ENCODE results near the gene TMEM87B. TPM values are rescaled to one million over a fixed set of nuclear protein-coding genes. Genes with fewer than 3 reads are reported as not detected.

TMEM87B gene
- polyA plus RNA-seq, 1 donor from 2014 or later = 12.8 TPM

GRCh38 chr2:112159454-112159921 lies 104.4 kb downstream of the TMEM87B start:
- Histone ChIP-seq H2AFZ (ENCODE audit: low read depth, low read length) (no peak overlapping the region), H3K4me2 (ENCODE audit: low read length) (no peak overlapping the region), H3K36me3 (ENCODE audit: insufficient read depth, low read length) (no peaks in the 10 kb centered on the region), H3K9ac (ENCODE audit: low read length) (no peak overlapping the region), H3K79me2 (replicated peaks; ENCODE audit: insufficient read depth, low read length) (no peaks in the 10 kb centered on the region), H3K9me3 (ENCODE audit: low read length) (no peaks in the 10 kb centered on the region), H3F3A (ENCODE audit: insufficient read depth, low read length, poor library complexity, severe bottlenecking) (no peaks in the 10 kb centered on the region), H3K9me2 (ENCODE audit: insufficient read depth, low read length) (no peaks in the 10 kb centered on the region), H3K27ac (ENCODE audit: low read length) (no peak overlapping the region), H4K20me1 (ENCODE audit: insufficient read depth) (no peaks in the 10 kb centered on the region), H3K27me3 (ENCODE audit: insufficient read depth, low read depth, low read length) (no peaks in the 10 kb centered on the region), H3K4me3 (ENCODE audit: low read length) (no peak overlapping the region)
- TF ChIP-seq RAD21 (conservative IDR thresholded peaks at IDR 0.05) = no peak
- TF ChIP-seq TAF1 (IDR thresholded peaks at IDR 0.05; ENCODE audit: low read depth) = no peak
- no peak for TF ChIP-seq EP300 (conservative IDR thresholded peaks at IDR 0.05; ENCODE audit: poor library complexity, severe bottlenecking)
- TF ChIP-seq CTCF (IDR thresholded peaks at IDR 0.05; ENCODE audit: poor library complexity, severe bottlenecking) = no peak
- no peak for TF ChIP-seq EZH2 (IDR thresholded peaks at IDR 0.05; ENCODE audit: borderline replicate concordance, insufficient read depth, low read length, poor library complexity, severe bottlenecking)
- TF ChIP-seq REST (IDR thresholded peaks at IDR 0.05; ENCODE audit: borderline replicate concordance) = no peak
- no peak for TF ChIP-seq SMC3 (conservative IDR thresholded peaks at IDR 0.05; ENCODE audit: poor library complexity)
- no peak for TF ChIP-seq POLR2AphosphoS5 (IDR thresholded peaks at IDR 0.05)
- TF ChIP-seq MXI1 (conservative IDR thresholded peaks at IDR 0.05; ENCODE audit: poor library complexity, severe bottlenecking) = no peak

- H3K9ac ChIP-seq (ENCODE audit: low read length) = no peak overlapping the region
- H4K20me1 ChIP-seq (ENCODE audit: insufficient read depth) = no peaks in the 10 kb centered on the region
- H3K36me3 ChIP-seq (ENCODE audit: insufficient read depth, low read length) = no peaks in the 10 kb centered on the region
- H3K79me2 ChIP-seq (replicated peaks; ENCODE audit: insufficient read depth, low read length) = no peaks in the 10 kb centered on the region
- H3K4me2 ChIP-seq (ENCODE audit: low read length) = no peak overlapping the region
- no peaks in the 10 kb centered on the region for H3K9me3 ChIP-seq (ENCODE audit: low read length)
- H3F3A ChIP-seq (ENCODE audit: insufficient read depth, low read length, poor library complexity, severe bottlenecking) = no peaks in the 10 kb centered on the region
- H2AFZ ChIP-seq (ENCODE audit: low read depth, low read length) = no peak overlapping the region
- no peaks in the 10 kb centered on the region for H3K9me2 ChIP-seq (ENCODE audit: insufficient read depth, low read length)
- H3K27me3 ChIP-seq (ENCODE audit: insufficient read depth, low read depth, low read length) = no peaks in the 10 kb centered on the region
- H3K4me3 ChIP-seq (ENCODE audit: low read length) = no peak overlapping the region
- H3K27ac ChIP-seq (ENCODE audit: low read length) = no peak overlapping the region
- TF ChIP-seq CTCF (IDR thresholded peaks at IDR 0.05; ENCODE audit: poor library complexity, severe bottlenecking) (no peak), RAD21 (conservative IDR thresholded peaks at IDR 0.05) (no peak), SMC3 (conservative IDR thresholded peaks at IDR 0.05; ENCODE audit: poor library complexity) (no peak), EZH2 (IDR thresholded peaks at IDR 0.05; ENCODE audit: borderline replicate concordance, insufficient read depth, low read length, poor library complexity, severe bottlenecking) (no peak), REST (IDR thresholded peaks at IDR 0.05; ENCODE audit: borderline replicate concordance) (no peak), EP300 (conservative IDR thresholded peaks at IDR 0.05; ENCODE audit: poor library complexity, severe bottlenecking) (no peak), TAF1 (IDR thresholded peaks at IDR 0.05; ENCODE audit: low read depth) (no peak), POLR2AphosphoS5 (IDR thresholded peaks at IDR 0.05) (no peak), MXI1 (conservative IDR thresholded peaks at IDR 0.05; ENCODE audit: poor library complexity, severe bottlenecking) (no peak)
These were observed 105.5 kb downstream of the TMEM87B start for GRCh38 chr2:112160283-112161250.

Data from neural cell (in vitro differentiated cells).